T-helper 1 cell treated with Interleukin-12 subunit alpha and Interleukin-12 subunit beta and Interleukin-4 antibody, amounts not matched to agents 30 ng/mL and 1 ng/mL, for 36 hours (primary cell): Measurements from ENCODE around the gene TRAPPC13. TPM values are rescaled to one million over a fixed set of nuclear protein-coding genes. Genes with fewer than 3 reads are reported as not detected.
"Not testable (repeated sequence)": the region's sequence is repeated elsewhere in the genome, so short reads cannot be mapped to it uniquely, and the experiment has no call there.

ENCODE experiments used
- intact Hi-C: fragments of 100-400 bp; cut with micrococcal nuclease; formaldehyde crosslinking; loops from one replicate; pipeline ENCODE4 v1.15.1; 2024
- total RNA-seq: library from RNA; stranded (reverse); gene quantifications from 2 replicates; pipeline ENCODE4 v1.2.3, GENCODE V29; 2022

Gene TRAPPC13
- total RNA-seq, 1 donor from 2014 or later: 30.1 TPM

DNA sequence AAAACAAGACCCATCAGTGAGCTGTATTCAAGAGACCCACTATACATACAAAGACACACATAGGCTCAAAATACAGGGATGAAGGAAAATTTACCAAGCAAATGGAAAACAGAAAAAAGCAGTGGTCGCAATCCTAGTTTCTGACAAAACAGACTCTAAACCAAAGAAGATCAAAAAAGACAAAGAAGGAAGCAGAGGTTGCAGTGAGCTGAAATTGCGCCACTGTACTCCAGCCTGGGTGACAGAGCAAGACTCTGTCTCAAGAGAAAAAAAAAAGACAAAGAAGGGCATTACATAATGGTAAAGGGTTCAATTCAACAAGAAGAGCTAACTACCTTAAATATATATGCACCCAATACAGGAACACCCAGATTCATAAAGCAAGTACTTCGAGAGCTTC is 51.2 kb downstream of the TRAPPC13 start:
- intact Hi-C loops: not testable (repeated sequence)

DNA sequence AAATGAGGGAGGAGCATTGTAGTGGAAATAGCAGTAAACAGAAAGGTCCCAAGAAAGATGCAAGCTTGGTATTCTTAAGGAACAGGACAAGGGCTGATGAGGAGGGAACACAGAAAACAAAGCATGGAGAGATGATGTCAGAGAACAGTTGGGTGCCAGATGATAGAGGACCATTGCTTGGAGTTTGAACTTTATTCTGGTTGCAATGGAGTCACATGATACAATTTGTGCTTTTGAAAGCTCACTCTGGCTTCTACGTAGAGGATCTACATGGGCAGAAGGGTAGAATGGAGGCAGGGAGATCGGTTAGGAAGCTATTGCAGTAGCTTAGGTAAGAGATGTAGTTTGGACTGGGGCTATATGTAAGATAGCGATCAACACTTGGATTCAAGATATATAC is 57.3 kb downstream of the TRAPPC13 start:
- intact Hi-C loops: no loop called here

DNA sequence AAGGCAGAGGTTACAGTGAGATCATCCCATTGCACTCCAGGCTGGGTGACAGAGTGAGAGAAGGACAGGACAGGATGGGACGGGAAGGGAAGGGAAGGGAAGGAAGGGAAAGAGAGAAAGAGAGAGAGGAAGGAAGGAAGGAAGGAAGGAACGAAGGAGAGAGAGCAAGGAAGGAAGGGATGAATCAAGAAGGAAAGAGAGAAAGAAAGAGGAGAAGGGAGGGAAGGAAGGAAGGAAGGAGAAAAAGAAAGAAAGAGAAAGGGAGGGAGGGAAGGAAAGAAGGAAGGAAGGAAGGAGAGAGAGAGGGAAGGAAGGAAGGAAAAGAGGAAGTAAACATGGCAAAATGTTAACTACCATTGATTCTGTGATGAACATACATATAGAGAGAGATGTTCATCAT is 68.3 kb downstream of the TRAPPC13 start:
- intact Hi-C loops: no loop called here

DNA sequence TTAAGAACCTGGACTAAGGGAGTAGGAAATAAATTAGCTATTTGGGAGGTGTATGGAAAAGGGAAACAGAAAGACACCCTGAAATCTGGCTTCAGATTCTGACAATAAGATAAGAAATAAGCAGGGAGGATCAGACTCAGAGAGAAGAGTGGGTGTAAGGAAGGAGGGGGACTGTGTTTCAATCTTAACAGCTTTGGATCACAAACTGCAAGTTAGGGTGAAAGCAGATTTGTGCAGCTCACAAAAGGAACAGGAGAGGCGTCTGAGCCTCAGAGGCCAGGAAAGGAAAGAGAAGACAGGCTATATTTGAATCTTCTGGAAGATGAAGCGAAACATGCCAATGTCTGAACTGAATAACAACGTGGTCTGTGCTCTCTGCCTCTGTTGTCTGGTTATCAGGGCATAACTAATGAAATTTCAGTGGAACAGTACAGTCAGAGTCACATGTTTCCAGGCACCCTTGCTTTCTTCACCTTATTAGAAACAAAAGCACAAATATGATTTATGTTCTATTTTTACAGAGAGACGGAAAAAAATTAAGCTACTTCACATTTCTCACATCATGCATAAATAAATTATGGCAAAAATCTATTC is 70.4 kb downstream of the TRAPPC13 start:
- intact Hi-C loops: no loop called here

DNA sequence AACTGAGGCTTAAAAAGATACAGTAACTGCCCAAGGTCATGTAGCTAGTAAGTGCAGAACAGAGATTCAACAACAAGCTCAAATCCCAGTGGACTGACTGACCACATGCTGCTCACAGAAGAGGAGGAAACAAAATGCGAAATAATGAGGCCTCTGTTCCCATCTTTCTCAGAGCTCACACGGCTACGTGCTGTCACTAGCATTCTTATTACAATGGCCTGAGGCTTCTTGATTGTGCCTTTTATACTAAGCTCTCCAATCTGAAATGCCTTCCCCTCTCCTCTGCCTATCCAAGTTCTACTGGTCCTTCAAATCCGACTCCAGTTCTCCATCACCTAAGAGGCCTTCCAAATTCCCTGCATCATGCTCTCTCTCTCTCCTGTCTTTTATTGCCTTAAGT is 71.1 kb downstream of the TRAPPC13 start:
- intact Hi-C loops: no loop called here

DNA sequence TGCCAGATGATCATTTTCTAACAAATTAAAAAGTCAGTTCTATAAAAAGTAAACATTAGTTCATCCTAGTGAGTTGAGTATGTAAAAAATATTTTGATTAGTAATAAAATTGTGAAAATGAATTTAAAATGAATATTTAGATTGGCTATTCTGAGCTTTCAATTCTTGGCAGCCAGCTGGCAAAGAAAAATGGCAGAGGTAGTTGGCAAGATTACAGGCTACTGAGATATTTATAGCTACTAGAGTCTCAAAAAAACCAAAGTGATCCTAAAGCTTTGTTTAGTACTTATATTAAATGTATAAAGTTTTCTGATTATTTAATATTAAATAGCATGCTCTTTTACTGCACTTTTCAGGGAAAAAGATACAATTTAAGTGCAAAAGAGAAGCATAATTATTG is 72.1 kb downstream of the TRAPPC13 start:
- intact Hi-C loops: no loop called here

DNA sequence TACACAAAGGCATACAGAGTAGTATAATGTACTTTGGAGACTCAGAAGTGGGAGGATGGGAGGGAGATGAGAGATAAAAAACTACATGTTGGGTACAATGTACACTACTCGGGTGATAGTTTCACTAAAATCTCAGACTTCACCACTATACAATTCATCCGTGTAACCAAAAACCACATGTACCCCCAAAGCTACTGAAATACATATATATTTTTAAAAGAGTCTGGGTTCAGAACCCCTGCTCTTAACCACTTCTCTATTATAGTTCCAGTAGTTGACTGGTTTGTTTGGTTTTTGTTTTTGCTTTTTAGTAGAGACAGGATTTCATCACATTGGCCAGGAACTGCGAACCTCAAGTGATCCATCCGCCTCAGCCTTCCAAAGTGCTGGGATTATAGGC is 74.5 kb downstream of the TRAPPC13 start:
- intact Hi-C loops: no loop called here

DNA sequence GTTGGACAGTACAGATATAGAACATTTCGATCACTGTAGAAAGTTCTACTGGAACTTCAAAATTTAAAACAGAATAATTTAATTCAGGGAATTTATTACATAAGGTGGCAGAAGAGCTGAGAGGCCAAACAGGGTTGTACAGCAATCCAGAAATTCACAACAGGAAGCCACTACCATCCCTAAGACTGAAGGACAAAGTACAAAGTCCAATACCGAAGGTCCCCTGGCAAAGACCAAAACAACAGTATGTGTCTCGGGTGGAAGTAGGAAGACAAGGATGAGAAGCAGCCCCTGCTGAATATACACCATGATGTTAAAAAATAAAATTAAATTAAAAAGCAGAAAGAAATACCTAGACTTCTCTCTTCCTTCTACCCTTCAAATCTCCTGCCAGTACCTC is 77.2 kb downstream of the TRAPPC13 start:
- intact Hi-C loops: no loop called here

DNA sequence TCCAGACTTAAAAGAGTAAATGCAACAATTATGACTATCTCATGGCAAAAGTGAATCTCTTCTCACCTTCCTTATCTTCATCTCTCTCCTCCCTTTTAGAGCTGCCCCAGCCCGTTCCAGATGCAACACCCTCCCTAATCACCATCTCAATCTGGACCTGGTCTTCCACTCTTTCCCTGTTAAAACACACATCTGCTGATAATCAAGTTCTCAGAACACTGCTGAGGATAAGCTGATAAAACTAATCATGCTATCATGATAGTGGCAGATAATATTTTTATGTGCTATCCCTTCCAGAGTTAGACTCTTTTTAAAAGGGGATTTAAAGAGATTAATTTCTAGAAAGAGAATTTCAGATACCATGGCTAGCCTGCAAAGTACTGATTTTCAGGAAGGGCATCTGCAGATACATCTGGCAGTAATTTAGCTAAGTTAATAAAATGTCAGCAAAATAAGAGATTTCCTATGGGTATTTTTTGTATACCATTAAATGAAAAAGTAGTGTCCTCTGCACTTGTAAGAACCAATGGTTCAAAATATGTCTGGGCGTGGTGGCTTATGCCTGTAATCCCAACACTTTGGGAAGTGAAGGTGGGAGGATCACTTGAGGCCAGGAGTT is 79.9 kb downstream of the TRAPPC13 start:
- intact Hi-C loops: no loop called here

DNA sequence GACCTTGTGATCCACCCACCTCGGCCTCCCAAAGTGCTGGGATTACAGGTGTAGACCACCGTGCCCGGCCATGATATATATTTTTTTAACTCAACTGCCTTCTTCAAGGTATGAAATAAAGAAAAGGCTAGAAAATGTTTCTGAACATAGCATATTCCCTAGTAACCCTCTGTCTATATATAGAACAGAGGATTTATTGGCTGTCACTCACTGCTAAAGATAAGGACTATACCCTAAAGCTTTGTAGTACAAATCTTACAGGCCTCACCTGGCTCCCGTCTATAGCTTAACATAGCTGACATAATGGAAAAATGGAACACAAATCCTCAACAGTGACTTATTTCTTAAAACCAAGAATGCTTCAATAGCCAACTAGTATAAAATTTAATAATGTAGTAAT is 82.8 kb downstream of the TRAPPC13 start:
- intact Hi-C loops: no loop called here

DNA sequence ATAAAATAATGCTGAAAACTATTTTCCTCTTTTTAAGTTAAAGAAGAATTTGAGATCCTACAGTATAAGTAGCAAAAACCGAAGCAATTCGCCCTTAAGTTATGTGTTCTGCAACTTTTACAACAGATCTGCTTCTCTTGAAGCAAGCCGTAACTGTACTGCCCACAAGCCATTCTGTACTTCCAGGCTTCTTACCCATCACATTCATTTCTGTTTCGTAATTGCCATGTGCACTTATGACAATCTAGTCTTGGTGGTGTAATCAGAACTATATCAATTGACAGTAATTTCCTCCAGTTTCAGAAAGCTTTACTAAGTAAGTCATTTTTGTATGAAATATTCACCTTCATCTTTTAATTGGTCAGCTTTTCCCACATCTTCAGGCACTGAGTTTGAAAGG is 83.3 kb downstream of the TRAPPC13 start:
- intact Hi-C loops: no loop called here

Other genes with a start within 250 kb of the TRAPPC13 start
- gene ADAMTS6, start 143.1 kb upstream of the TRAPPC13 start, total RNA-seq: 0.88 and 1.1 TPM in 2 replicates
- 74.4 and 77.8 TPM in 2 replicates for gene CENPK, start 61.9 kb upstream of the TRAPPC13 start, total RNA-seq
- 62.0 and 63.3 TPM in 2 replicates for gene PPWD1, start 61.7 kb upstream of the TRAPPC13 start, total RNA-seq
- gene TRIM23, start 694 bp upstream of the TRAPPC13 start, total RNA-seq: 9.3 and 10.1 TPM in 2 replicates
- 5.3 and 5.8 TPM in 2 replicates for gene SHLD3, start within 50 bp of the TRAPPC13 start, total RNA-seq
- 17.8 and 19.1 TPM in 2 replicates for gene SGTB, start 97.1 kb downstream of the TRAPPC13 start, total RNA-seq
- gene NLN, start 97.2 kb downstream of the TRAPPC13 start, total RNA-seq: 7.9 and 12.1 TPM in 2 replicates